Measurements from ENCODE around the gene DIP2B.

The DIP2B gene

DNA sequence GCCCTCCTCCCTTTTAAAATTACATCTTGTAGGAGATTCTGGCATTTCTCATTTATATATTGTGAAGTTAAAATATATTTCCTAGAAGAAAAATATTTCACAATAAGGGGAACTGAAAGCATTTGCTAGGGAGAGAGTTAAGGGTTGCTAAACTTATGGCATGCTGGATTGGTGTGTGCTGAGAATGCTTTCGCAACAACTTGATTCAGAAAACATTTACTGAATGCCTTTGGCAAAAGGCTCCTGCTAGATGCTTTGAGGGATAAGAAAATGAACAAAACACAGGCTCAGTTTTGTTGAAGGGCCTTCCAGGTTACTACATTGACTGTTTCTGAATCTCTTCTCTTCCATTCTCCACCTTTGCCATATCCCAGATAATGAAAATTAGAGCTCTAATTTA lies 67.5 kb downstream of the DIP2B start:
- H3K36me3 ChIP-seq (ENCODE audit: insufficient read depth), result no peaks in the 10 kb centered on the region
- no peak overlapping the region for H3K9ac ChIP-seq
- no peak overlapping the region for H3K4me3 ChIP-seq (IDR thresholded peaks at IDR 0.05; ENCODE audit: insufficient read depth, low read depth, low read length)
- H3K4me1 ChIP-seq (ENCODE audit: low read depth, poor library complexity, severe bottlenecking), result peaks cover 20% of the 10 kb centered on the region
- H3K27me3 ChIP-seq (ENCODE audit: insufficient read depth, low read depth), result no peaks in the 10 kb centered on the region
- H4K20me1 ChIP-seq (ENCODE audit: insufficient read depth), result no peaks in the 10 kb centered on the region; the same call in 1 of the 2 replicates
- H3K4me2 ChIP-seq, result no peak overlapping the region
- H2AFZ ChIP-seq (ENCODE audit: low read depth), result no peak overlapping the region
- TF ChIP-seq, protein P1, sequence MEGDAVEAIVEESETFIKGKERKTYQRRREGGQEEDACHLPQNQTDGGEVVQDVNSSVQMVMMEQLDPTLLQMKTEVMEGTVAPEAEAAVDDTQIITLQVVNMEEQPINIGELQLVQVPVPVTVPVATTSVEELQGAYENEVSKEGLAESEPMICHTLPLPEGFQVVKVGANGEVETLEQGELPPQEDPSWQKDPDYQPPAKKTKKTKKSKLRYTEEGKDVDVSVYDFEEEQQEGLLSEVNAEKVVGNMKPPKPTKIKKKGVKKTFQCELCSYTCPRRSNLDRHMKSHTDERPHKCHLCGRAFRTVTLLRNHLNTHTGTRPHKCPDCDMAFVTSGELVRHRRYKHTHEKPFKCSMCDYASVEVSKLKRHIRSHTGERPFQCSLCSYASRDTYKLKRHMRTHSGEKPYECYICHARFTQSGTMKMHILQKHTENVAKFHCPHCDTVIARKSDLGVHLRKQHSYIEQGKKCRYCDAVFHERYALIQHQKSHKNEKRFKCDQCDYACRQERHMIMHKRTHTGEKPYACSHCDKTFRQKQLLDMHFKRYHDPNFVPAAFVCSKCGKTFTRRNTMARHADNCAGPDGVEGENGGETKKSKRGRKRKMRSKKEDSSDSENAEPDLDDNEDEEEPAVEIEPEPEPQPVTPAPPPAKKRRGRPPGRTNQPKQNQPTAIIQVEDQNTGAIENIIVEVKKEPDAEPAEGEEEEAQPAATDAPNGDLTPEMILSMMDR (conservative IDR thresholded peaks at IDR 0.05; ENCODE audit: low read depth, low read length), result no peak
- peaks cover 8% of the 10 kb centered on the region; the same call in 1 of the 2 replicates for H3K79me2 ChIP-seq (ENCODE audit: insufficient read depth, low read depth)
- H3K27ac ChIP-seq, result no peak overlapping the region

DNA sequence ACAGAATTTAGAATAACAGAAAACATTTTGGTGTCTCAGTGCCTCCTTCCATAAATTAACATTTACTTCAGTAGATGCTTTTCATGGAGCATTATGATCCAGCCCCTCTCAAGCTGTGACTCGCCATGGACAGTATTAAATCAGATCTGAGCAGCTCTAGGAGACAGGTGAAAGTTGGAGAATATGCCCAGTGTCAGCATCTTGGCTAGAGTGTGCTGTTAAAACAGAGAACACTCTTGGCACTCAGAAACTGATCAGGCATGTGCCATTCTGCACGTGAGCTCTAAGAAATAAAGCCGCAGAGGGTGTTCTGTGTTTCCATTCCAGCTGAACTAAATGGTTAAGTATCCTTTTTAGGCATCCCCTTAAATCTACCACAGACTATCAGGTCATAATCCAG lies 68.0 kb downstream of the DIP2B start:
- Histone ChIP-seq H2AFZ (ENCODE audit: low read depth) (no peak overlapping the region), H4K20me1 (ENCODE audit: insufficient read depth) (no peaks in the 10 kb centered on the region; the same call in 1 of the 2 replicates), H3K4me1 (ENCODE audit: low read depth, poor library complexity, severe bottlenecking) (peaks cover 17% of the 10 kb centered on the region), H3K4me3 (IDR thresholded peaks at IDR 0.05; ENCODE audit: insufficient read depth, low read depth, low read length) (no peak overlapping the region), H3K4me2 (no peak overlapping the region), H3K27ac (no peak overlapping the region), H3K79me2 (ENCODE audit: insufficient read depth, low read depth) (peaks cover 11% of the 10 kb centered on the region; the same call in 1 of the 2 replicates), H3K27me3 (ENCODE audit: insufficient read depth, low read depth) (no peaks in the 10 kb centered on the region), H3K9ac (no peak overlapping the region), H3K36me3 (ENCODE audit: insufficient read depth) (no peaks in the 10 kb centered on the region)
- TF ChIP-seq, protein P1 (conservative IDR thresholded peaks at IDR 0.05; ENCODE audit: low read depth, low read length), result no peak

DNA sequence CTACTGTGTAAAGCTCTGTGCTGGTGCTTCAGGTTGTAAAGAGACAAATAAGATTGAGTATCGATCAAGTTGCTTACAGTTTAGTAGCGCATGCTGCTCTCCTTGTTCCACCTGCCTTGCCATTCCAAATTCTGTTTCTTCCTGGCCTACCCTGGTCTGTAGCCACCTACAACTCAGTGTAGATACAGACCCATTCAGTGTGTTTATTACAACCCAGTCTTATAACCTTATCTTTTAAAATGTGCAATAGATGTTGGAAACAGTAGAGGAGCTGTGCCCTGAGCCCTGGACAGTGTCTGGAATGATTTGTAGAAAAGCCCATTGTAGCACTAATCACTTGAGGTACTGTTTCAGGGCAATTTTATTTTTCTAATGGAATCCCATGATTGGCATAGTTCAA lies 68.5 kb downstream of the DIP2B start:
- no peak overlapping the region for H3K4me2 ChIP-seq
- H3K4me3 ChIP-seq (IDR thresholded peaks at IDR 0.05; ENCODE audit: insufficient read depth, low read depth, low read length), result no peak overlapping the region
- TF ChIP-seq, protein P1 (conservative IDR thresholded peaks at IDR 0.05; ENCODE audit: low read depth, low read length), result no peak
- no peak overlapping the region for H2AFZ ChIP-seq (ENCODE audit: low read depth)
- H3K9ac ChIP-seq, result no peak overlapping the region
- H3K4me1 ChIP-seq (ENCODE audit: low read depth, poor library complexity, severe bottlenecking), result peaks cover 14% of the 10 kb centered on the region
- H3K27ac ChIP-seq, result no peak overlapping the region
- H3K36me3 ChIP-seq (ENCODE audit: insufficient read depth), result no peaks in the 10 kb centered on the region
- H4K20me1 ChIP-seq (ENCODE audit: insufficient read depth), result no peaks in the 10 kb centered on the region; the same call in 1 of the 2 replicates
- H3K79me2 ChIP-seq (ENCODE audit: insufficient read depth, low read depth), result peaks cover 15% of the 10 kb centered on the region; the same call in 1 of the 2 replicates
- H3K27me3 ChIP-seq (ENCODE audit: insufficient read depth, low read depth), result no peaks in the 10 kb centered on the region

DNA sequence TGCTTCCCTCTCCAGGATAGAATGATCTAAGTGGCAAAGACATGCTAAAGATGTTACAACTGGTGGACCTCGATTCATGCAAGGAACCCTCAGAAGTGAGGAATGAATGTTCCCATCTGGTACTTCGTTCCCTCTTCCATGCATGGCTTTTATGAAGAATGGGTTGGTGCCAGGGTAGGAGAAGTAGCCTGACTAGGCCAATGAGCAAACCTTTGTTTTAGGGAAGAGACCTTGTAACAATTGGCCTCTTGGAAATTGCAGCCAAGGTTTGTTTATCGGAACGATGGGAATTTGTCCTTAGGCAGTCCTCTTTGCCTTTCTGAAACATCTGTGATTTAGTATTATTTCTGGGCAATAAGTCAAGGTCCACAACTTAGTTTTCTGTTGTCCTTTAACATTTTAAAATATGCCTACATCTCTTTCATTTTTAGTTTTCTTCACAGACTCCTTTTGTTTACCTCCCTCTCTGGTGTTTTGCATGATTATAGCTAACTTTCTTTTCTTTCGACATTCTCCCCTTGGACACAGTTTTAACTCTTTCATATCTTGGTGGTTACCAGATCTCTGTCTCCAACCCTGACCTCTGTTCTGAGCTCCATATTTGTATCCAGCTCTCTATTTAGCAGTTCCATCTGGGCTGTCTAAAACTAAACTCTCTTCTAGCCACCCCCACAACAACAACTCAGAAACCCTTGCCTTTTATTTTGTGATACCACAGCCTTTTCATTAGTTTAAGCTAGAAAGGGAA lies 70.0 kb downstream of the DIP2B start:
- no peak overlapping the region for H3K4me2 ChIP-seq
- no peaks in the 10 kb centered on the region for H3K27me3 ChIP-seq (ENCODE audit: insufficient read depth, low read depth)
- no peaks in the 10 kb centered on the region for H3K36me3 ChIP-seq (ENCODE audit: insufficient read depth)
- H3K9ac ChIP-seq, result no peak overlapping the region
- no peak overlapping the region for H3K27ac ChIP-seq
- no peaks in the 10 kb centered on the region for H4K20me1 ChIP-seq (ENCODE audit: insufficient read depth)
- no peak overlapping the region for H3K4me3 ChIP-seq (IDR thresholded peaks at IDR 0.05; ENCODE audit: insufficient read depth, low read depth, low read length)
- H2AFZ ChIP-seq (ENCODE audit: low read depth), result no peak overlapping the region
- peaks cover 10% of the 10 kb centered on the region for H3K4me1 ChIP-seq (ENCODE audit: low read depth, poor library complexity, severe bottlenecking)
- TF ChIP-seq, protein P1 (conservative IDR thresholded peaks at IDR 0.05; ENCODE audit: low read depth, low read length), result no peak
- peaks cover 15% of the 10 kb centered on the region; the same call in 1 of the 2 replicates for H3K79me2 ChIP-seq (ENCODE audit: insufficient read depth, low read depth)

Measured in KMS-11 (cell line).